ENCODE data around the gene EXOC7. TPM values are rescaled to one million over a fixed set of nuclear protein-coding genes. Genes with fewer than 3 reads are reported as not detected.

Gene EXOC7
- total RNA-seq, 2 donors from 2014 or later, result 88.0 to 95.0 TPM

GRCh38 chr17:76142585-76143041 lies 39.0 kb upstream of the EXOC7 start:
- intact Hi-C loops (cut with DNase I), result no loop called here

GRCh38 chr17:76142039-76142584 lies 38.5 kb upstream of the EXOC7 start:
- no peaks in the 10 kb centered on the region for H3K36me3 ChIP-seq
- H3K4me1 ChIP-seq, result peaks cover 15% of the 10 kb centered on the region
- intact Hi-C loops (cut with DNase I), result no loop called here
- no peak overlapping the region for H3K4me3 ChIP-seq
- H3K27me3 ChIP-seq, result peaks cover 24% of the 10 kb centered on the region
- DNase-seq, result no peak
- no peak overlapping the region for H3K27ac ChIP-seq
- TF ChIP-seq CTCF (IDR thresholded peaks at IDR 0.05), result no peak
- H3K9ac ChIP-seq (ENCODE audit: low read depth in 2 of 2, low read length in 2 of 2), result peak overlapping the region in 1 of 2 donors; percentile 66
- no peaks in the 10 kb centered on the region for H3K9me3 ChIP-seq

More at GRCh38 chr17:76142585-76143041, 39.0 kb upstream of the EXOC7 start:
- H3K27ac ChIP-seq, result no peak overlapping the region
- H3K27me3 ChIP-seq, result peaks cover 19% of the 10 kb centered on the region
- H3K4me1 ChIP-seq, result peaks cover 15% of the 10 kb centered on the region
- no peak overlapping the region for H3K9ac ChIP-seq (ENCODE audit: low read depth in 2 of 2, low read length in 2 of 2)
- no peak overlapping the region for H3K4me3 ChIP-seq
- no peaks in the 10 kb centered on the region for H3K9me3 ChIP-seq
- no peak for TF ChIP-seq CTCF (IDR thresholded peaks at IDR 0.05)
- no peaks in the 10 kb centered on the region for H3K36me3 ChIP-seq
- no peak for DNase-seq

GRCh38 chr17:76141212-76142038 lies 37.8 kb upstream of the EXOC7 start, which contains the start of gene FOXJ1:
Gene FOXJ1 (minus strand): TSS chr17:76141245. CDS start chr17:76140395, 850 bp downstream.
- intact Hi-C loops (cut with DNase I), result no loop called here
- Histone ChIP-seq H3K27ac (no peak within 1 kb of the TSS), H3K9ac (ENCODE audit: low read depth in 2 of 2, low read length in 2 of 2) (peak within 1 kb of the TSS; percentile 26 to 66), H3K4me1 (peaks cover 15% of the 10 kb centered on the region), H3K27me3 (peaks cover 27% of the 10 kb centered on the region), H3K4me3 (peak within 1 kb of the TSS; percentile 49), H3K9me3 (no peaks in the 10 kb centered on the region), H3K36me3 (no peaks in the 10 kb centered on the region)
- DNase-seq, result peak; percentile 92
- no peak for TF ChIP-seq CTCF (IDR thresholded peaks at IDR 0.05)

- H3K27ac ChIP-seq, result no peak overlapping the region
- no peaks in the 10 kb centered on the region for H3K9me3 ChIP-seq
- peak overlapping the region; percentile 49 for H3K4me3 ChIP-seq
- no peaks in the 10 kb centered on the region for H3K36me3 ChIP-seq
- intact Hi-C loops (cut with DNase I), result no loop called here
- no peak for TF ChIP-seq CTCF (IDR thresholded peaks at IDR 0.05)
- peaks cover 15% of the 10 kb centered on the region for H3K4me1 ChIP-seq
- no peak overlapping the region for H3K9ac ChIP-seq (ENCODE audit: low read depth in 2 of 2, low read length in 2 of 2)
- H3K27me3 ChIP-seq, result peaks cover 27% of the 10 kb centered on the region
- DNase-seq, result no peak
These were observed 37.1 kb upstream of the EXOC7 start for GRCh38 chr17:76140661-76141211.

- Histone ChIP-seq H3K36me3 (no peaks in the 10 kb centered on the region), H3K9ac (ENCODE audit: low read depth in 2 of 2, low read length in 2 of 2) (no peak overlapping the region), H3K4me3 (peak overlapping the region; percentile 17), H3K4me1 (peaks cover 15% of the 10 kb centered on the region), H3K27me3 (peaks cover 27% of the 10 kb centered on the region), H3K9me3 (no peaks in the 10 kb centered on the region), H3K27ac (no peak overlapping the region)
- peak; percentile 59 for DNase-seq
- no peak for TF ChIP-seq CTCF (IDR thresholded peaks at IDR 0.05)
- intact Hi-C loops (cut with DNase I), result no loop called here
These were observed 36.4 kb upstream of the EXOC7 start for GRCh38 chr17:76139801-76140660.
